Stimulated activated CD8-positive, alpha-beta memory T cell treated with anti-CD3 and anti-CD28 coated beads, Interleukin-15, amount 100 ng/mL, for 48 hours (primary cell): ENCODE measurements around the gene MNS1.
A peak's percentile ranks its signal among the peaks of the same experiment; 100 is the strongest.
"Not testable (repeated sequence)": the region's sequence is repeated elsewhere in the genome, so short reads cannot be mapped to it uniquely, and the experiment has no call there.

Experiments
- DNase-seq, 2 donors: peaks; one replicate each; pipeline ENCODE4 v3.0.0-alpha.2; 2020; ENCODE audit warnings: low read depth in 2 of 2

Gene MNS1, protein sequence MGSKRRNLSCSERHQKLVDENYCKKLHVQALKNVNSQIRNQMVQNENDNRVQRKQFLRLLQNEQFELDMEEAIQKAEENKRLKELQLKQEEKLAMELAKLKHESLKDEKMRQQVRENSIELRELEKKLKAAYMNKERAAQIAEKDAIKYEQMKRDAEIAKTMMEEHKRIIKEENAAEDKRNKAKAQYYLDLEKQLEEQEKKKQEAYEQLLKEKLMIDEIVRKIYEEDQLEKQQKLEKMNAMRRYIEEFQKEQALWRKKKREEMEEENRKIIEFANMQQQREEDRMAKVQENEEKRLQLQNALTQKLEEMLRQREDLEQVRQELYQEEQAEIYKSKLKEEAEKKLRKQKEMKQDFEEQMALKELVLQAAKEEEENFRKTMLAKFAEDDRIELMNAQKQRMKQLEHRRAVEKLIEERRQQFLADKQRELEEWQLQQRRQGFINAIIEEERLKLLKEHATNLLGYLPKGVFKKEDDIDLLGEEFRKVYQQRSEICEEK

DNA sequence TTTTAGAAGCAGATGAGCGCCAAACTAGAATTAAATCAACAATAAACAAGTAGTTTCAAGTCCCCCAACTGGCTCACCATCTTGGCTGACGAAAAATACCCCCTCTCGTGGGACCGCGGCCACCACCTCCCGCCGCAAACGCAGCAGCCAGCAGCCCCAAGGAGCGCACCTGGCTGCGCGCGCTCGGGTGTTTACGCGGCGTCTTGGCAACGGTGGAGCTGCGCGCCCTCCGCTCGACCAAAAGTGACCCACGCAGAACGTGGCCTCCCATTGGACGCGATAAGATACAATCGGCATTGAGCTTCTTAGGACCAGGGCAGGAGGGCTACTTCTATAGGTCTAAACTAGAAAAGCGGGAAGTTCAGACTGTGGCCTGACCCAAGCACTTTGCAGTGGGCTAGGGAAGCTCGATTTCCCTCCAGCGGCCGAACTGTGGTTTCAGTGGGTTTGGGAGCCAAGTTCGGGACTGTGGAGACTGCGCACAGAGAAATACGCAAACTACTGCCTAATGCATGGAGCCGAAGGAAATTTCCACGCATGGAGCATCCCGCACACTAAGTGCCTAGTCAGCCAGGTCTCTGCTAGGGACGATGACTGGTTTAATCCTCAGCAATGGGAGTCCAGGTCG, at the start of gene MNS1:
Gene MNS1, minus strand, starts transcription at position 245 of the 628 bp plus-strand sequence. Its CDS starts 165 bp downstream, at position 80.
- peak; percentile 71 to 72 for DNase-seq

- DNase-seq: no peak
These were observed 31.7 kb upstream of the MNS1 start for GRCh38 chr15:56496635-56497034.

GRCh38 chr15:56495533-56495932, 30.6 kb upstream of the MNS1 start:
- no peak for DNase-seq

GRCh38 chr15:56495053-56495452, 30.1 kb upstream of the MNS1 start:
- DNase-seq: no peak

GRCh38 chr15:56492791-56493555, 28.0 kb upstream of the MNS1 start:
- DNase-seq: no peak

DNA sequence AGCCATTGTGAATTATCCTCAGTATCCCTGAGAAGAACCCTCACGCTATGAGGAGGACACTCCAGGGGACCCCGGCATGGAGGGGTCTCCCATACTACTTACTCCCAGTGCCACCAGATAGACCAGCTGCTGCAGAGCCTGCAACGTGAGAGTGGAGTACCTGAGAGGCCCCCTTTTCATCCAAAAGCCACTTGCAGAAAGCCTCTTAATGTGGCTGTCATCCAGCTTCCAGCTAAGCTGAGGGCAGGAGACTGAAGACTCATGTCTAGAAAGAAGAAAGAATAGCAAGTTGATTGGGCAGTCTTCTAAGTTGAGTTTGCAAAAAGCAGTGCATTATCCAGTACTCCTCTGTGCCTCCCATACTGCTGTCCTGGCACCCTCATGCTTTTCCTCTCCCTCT, 27.3 kb upstream of the MNS1 start:
- no peak for DNase-seq

DNA sequence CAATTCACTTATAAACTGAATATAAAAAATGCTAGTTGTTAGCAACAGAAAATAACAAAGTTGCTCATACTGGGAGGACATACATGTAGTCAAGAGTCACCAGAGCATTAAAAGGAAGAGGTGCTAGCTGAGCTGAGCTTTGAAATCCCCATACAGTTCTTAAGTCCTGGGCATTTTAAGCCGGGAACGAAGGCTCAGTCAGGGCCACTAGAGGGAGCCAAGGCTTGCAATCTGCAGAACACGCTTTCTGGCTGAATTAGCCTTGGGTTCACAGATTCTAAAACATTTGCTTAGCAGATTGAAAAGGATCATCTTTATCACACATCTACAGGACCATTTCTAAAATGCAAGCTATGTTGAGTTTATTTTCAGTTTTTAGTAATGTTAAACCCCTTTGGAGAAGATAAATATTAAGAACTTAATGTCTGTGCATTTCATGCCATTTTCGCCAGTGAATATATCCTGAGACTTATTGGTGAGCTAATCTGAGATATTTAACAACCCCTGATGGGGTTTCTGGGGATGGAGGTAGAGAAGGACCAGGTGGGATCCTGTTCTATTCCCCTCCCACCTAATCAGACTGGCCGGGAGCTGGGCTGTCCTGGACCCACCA, 26.3 kb upstream of the MNS1 start:
- DNase-seq: peak; percentile 4 to 24

GRCh38 chr15:56490461-56490860, 25.5 kb upstream of the MNS1 start:
- no peak for DNase-seq

- not testable (repeated sequence) for DNase-seq
These were observed 21.3 kb upstream of the MNS1 start for GRCh38 chr15:56486206-56486605.

- DNase-seq: not testable (repeated sequence)
These were observed 20.5 kb upstream of the MNS1 start for GRCh38 chr15:56485426-56485825.

DNA sequence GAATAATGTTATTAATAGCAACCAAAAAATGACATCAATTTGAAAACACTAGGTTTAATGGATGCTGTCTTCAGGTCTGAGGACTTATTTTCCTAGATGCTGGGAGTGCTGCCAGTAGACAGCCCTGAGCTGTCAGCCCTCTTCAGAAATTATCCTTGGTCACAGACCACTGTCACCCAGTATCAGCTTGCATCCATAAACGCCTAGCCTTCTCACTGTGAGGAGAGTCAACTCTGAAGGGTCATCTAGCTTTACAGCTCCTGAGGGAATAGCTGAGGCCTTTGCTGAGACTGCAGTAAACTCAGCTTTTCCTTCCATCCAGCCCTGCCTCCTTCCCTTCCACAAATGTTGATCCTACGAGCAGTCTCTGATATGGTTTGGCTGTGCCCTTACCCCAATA, 19.4 kb upstream of the MNS1 start:
- DNase-seq: no peak

GRCh38 chr15:56475351-56475750, 10.4 kb upstream of the MNS1 start:
- no peak for DNase-seq

DNA sequence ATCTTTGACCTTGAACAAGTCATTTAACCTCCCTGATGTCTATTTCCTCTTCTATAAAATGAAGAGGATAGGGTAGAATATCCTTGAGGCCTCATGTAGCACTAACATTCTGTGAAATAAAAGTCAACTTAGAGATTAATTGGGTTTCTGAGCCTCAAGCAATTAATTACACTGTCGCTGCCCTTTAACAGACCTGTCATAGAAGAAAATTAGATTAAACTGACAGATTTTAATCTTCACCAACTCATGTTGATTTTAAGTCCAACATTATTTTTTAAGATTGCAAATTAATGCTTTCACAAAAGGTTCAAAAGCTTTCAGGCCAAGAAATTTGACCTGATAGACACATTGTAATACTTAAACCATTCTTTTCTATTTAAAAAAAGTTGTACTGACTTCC, 8.1 kb upstream of the MNS1 start:
- no peak for DNase-seq

GRCh38 chr15:56472278-56472677, 7.3 kb upstream of the MNS1 start:
- DNase-seq: no peak

DNA sequence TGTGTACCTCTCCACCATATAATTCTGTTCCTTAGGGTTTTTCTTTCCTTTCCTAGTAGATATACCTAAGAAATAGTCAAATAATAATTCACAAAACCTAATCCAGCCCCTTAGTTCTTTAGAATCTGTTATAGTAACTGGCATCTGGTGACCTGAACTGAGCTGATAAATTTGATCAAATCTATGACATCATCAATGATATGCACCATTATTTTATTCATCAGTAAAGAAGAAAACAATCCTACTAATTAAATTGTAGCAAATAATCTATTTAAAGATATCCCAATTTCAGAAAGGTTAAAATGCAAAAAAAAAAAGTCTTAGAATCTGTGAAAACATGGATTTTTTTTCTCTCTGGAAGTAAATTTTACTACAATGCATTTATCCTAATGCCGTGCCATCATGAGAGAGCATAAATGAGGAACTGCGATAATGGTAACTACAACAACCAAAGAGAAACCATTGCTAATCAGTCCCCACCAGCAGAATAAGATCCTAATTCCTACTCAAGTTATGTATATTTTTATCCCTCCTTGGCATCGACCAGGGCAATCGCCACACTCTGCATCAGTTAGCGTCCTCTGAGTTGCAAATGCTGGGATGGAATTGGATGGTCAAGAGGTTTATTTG, 6.6 kb upstream of the MNS1 start:
- DNase-seq: no peak

GRCh38 chr15:56469483-56469882, 4.5 kb upstream of the MNS1 start:
- DNase-seq: no peak

DNA sequence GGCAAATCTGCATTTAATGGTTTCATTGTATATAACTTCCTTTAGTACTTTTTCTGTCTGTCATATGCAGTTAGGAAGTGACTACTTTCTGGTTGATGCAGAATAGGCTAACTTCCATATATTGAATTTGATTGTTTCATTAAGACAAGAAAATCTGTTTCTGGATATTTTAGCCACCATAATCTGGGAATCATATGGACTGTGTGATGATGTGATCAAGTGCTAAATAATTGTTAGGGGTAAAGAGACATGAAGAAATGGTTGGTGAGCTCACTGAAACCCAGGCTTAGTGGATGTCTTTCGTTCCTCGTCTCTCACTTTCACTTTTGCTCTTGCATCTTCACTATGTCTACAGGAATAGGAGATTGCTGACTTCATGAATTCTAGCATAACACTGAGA, 3.5 kb upstream of the MNS1 start:
- DNase-seq: no peak

DNA sequence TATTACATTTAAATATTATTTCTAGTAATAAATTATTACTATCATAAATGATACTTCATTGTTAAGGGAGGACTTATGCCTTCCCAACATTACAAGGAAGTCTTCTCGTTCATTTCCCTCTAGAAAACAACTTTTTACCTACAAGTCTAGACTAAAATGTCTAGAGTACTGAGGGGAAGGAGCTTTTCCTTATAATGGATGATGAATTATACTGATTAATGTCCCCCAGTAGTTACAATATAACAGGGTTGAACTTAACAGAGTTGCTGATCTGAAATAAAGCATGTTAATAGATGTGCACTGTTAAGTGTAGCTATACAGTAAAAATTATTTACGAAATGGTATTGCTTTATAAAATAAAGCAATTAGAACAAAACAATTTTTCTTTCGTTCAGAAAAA, 2.7 kb upstream of the MNS1 start:
- no peak for DNase-seq

GRCh38 chr15:56460947-56461346, 4.0 kb downstream of the MNS1 start:
- no peak for DNase-seq

GRCh38 chr15:56460071-56460470, 4.9 kb downstream of the MNS1 start:
- no peak for DNase-seq

GRCh38 chr15:56459096-56459495, 5.8 kb downstream of the MNS1 start:
- no peak for DNase-seq

DNA sequence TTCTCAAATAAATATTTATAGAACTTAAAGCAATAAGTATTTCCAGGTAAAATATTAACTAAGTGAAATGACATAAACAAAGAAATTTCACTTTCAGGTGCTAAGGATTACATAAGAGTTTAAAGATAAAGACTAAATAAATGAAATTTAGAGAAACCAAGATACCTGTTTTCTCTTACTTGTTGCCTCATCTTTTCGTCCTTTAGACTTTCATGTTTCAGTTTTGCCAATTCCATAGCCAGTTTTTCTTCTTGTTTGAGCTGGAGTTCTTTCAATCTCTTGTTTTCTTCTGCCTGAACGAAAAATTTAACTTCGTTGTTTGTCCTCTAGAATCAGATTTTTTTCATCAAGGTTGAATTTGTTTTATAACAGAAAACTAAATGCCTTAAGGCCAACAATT, 8.7 kb downstream of the MNS1 start:
- DNase-seq: no peak
